Measurements from ENCODE around the gene USF2. TPM values are rescaled to one million over a fixed set of nuclear protein-coding genes. Genes with fewer than 3 reads are reported as not detected.

The USF2 gene
- total RNA-seq, 1 donor from 2014 or later, result 236 TPM

DNA sequence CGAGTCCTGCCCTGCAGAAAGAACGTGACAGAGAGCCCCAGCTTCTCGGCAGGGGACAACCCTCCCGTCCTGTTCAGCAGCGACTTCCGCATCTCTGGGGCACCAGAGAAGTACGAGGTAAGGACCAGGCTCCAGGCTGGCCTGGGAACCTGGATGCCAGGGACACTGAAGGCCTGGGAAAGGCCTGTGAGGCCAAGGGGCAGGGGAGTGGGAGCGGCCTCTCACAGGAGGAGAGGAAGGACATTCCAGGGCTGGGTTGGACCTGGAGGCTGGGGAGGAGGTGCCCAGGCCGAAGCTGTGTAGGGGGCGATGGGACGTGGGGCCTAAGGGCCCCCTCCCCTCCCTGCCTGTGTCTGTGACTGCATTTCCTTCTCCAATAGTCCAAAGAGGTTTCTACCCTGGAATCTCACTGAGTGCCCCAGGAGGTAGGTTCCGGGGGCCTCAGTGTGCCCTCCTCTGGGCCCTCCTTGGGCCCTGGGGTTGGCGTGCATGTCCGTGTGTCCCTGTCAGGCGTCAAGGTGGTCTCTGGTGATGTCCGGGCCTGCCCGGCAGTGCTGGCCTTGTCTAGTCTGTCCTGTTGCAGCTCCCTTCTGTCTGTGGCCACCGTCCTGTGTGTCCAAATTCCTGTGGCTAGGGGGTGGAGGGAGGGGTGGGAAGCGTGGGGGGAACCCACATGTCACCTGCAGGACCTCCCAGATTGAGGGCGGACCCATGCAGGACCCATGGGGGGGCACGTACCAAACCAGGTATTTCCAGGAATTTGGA is 43.3 kb downstream of the USF2 start:
- H3K4me3 Mint-ChIP-seq, result no peak overlapping the region
- POLR2A ChIA-PET, result interaction anchor here (0.6 to 1.7 kb wide), 7 partner anchors 11 to 380 kb away, joined by 3 to 6 read pairs (median 4); partner anchors contain the start of gene FFAR1
- ATAC-seq (ENCODE audit: low read depth), result no peak

DNA sequence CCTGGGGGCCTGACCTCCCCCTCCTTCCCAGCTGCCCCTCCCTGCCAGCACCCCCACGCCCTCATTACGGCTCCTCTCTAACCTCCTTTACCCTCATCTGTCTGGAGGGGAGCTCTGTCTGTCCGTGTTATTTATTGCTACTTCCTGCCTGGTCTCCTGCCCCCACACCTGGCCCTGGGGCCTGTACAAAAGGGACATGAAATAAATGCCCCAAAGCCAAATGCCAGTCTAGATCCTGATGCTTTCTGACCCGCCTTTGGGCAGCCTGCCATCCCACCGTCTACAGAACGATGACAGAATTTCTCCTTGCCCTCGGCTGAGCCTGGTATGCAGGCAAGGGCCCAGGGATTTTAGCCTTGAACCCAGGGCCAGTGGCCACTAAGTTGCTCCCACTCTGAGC is 44.8 kb downstream of the USF2 start:
- CTCF ChIA-PET, result interaction anchor here (1.2 kb wide), 1 partner anchor 182 kb away, joined by 4 read pairs; no protein-coding TSS in a partner anchor

More for the DNA sequence above, 43.3 kb downstream of the USF2 start:
- H3K4me1 Mint-ChIP-seq, result peaks cover 72% of the 10 kb centered on the region
- CTCF ChIA-PET, result no interaction called here
- no peak for DNase-seq
- H3K36me3 Mint-ChIP-seq (ENCODE audit: low read depth), result no peaks in the 10 kb centered on the region
- TF ChIP-seq, protein P1, sequence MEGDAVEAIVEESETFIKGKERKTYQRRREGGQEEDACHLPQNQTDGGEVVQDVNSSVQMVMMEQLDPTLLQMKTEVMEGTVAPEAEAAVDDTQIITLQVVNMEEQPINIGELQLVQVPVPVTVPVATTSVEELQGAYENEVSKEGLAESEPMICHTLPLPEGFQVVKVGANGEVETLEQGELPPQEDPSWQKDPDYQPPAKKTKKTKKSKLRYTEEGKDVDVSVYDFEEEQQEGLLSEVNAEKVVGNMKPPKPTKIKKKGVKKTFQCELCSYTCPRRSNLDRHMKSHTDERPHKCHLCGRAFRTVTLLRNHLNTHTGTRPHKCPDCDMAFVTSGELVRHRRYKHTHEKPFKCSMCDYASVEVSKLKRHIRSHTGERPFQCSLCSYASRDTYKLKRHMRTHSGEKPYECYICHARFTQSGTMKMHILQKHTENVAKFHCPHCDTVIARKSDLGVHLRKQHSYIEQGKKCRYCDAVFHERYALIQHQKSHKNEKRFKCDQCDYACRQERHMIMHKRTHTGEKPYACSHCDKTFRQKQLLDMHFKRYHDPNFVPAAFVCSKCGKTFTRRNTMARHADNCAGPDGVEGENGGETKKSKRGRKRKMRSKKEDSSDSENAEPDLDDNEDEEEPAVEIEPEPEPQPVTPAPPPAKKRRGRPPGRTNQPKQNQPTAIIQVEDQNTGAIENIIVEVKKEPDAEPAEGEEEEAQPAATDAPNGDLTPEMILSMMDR (IDR thresholded peaks at IDR 0.05), result no peak
- H3K27ac Mint-ChIP-seq, result no peak overlapping the region
- H3K27me3 Mint-ChIP-seq, result no peaks in the 10 kb centered on the region
- intact Hi-C loops (cut with micrococcal nuclease), result no loop called here
- no peaks in the 10 kb centered on the region for H3K9me3 Mint-ChIP-seq

DNA sequence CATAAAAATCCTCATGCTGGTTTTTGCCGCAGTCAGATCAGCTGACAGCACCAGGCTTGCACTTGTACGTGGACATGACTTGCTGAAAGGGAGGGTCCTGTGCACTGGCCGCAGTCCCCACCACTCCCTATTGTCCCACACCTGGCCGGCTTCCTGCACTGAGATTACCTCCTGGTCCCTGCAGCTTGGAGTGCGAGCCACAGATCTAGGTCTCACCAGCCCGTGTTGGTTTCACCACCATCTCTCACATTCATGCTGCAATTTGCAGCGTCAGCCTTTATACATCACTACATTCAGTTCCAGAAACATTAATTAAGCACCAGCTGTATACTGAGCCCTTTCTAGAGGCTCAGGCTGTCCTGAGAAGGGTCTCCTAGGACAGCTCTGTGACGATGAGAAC is 45.3 kb downstream of the USF2 start:
- Mint-ChIP-seq H3K4me3 (no peak overlapping the region), H3K36me3 (ENCODE audit: low read depth) (no peaks in the 10 kb centered on the region), H3K4me1 (peaks cover 70% of the 10 kb centered on the region), H3K9me3 (no peaks in the 10 kb centered on the region), H3K27ac (peak overlapping the region; percentile 50), H3K27me3 (no peaks in the 10 kb centered on the region)
- no peak for DNase-seq
- intact Hi-C loops (cut with micrococcal nuclease), result no loop called here
- TF ChIP-seq, protein P1 (IDR thresholded peaks at IDR 0.05), result no peak
- ChIA-PET POLR2A (interaction anchor here (0.6 to 1.3 kb wide), 8 partner anchors 9 to 286 kb away, joined by 3 to 7 read pairs (median 4); partner anchors contain the start of genes CD22 and FFAR1), CTCF (interaction anchor here (1.2 kb wide), 2 partner anchors 19 to 181 kb away, joined by 3 to 4 read pairs; no protein-coding TSS in a partner anchor)
- no peak for ATAC-seq (ENCODE audit: low read depth)

More for the DNA sequence above, 44.8 kb downstream of the USF2 start:
- Mint-ChIP-seq H3K36me3 (ENCODE audit: low read depth) (no peaks in the 10 kb centered on the region), H3K4me1 (peaks cover 70% of the 10 kb centered on the region), H3K9me3 (no peaks in the 10 kb centered on the region), H3K27me3 (no peaks in the 10 kb centered on the region), H3K27ac (no peak overlapping the region), H3K4me3 (no peak overlapping the region)
- DNase-seq (no peak), ATAC-seq (ENCODE audit: low read depth) (no peak)
- TF ChIP-seq, protein P1 (IDR thresholded peaks at IDR 0.05), result no peak
- intact Hi-C loops (cut with micrococcal nuclease), result no loop called here
- POLR2A ChIA-PET, result interaction anchor here (0.7 to 1.3 kb wide), 7 partner anchors 9 to 149 kb away, joined by 3 to 7 read pairs (median 3); partner anchors contain the start of genes CD22 and FFAR1

DNA sequence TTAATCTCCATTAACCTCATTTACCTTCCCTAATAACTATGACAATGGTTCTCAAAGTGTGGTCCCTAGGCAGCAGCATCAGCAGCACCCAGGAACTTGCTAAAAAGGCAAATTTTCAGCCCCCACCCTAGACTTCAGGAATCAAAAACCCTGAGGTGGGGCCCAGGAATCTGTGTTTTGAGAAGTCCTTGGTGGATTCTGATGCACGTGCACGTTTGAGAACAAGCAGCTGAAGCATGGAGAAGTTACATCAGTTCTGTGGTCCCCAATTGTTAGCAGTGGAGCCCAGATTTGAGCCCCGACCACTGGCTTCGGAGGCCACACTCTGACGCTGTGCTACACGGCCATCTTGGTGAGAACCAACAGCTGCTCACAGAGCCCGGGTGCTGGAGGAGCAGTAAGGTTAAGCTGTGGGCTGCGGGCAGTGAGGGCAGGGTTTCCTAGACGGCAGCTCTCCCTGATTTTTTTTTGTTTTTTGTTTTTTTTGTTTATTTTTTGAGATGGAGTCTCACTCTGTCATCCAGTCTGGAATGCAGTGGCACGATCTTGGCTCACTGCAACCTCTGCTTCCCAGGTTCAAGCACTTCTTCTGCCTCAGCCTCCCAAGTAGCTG is 46.2 kb downstream of the USF2 start:
- intact Hi-C loops (cut with micrococcal nuclease), result no loop called here
- TF ChIP-seq, protein P1 (IDR thresholded peaks at IDR 0.05), result no peak
- ChIA-PET POLR2A (interaction anchor here (0.6 to 11.0 kb wide), 3 partner anchors 17 to 287 kb away, joined by 4 to 304 read pairs (median 124); partner anchors contain the start of genes CD22 and FFAR1), CTCF (interaction anchor here (0.7 to 1.2 kb wide), 5 partner anchors 8 to 180 kb away, joined by 3 to 4 read pairs (median 3); no protein-coding TSS in a partner anchor)
- Mint-ChIP-seq H3K36me3 (ENCODE audit: low read depth) (no peaks in the 10 kb centered on the region), H3K4me1 (peaks cover 73% of the 10 kb centered on the region), H3K9me3 (no peaks in the 10 kb centered on the region), H3K27ac (peak overlapping the region; percentile 50), H3K4me3 (no peak overlapping the region), H3K27me3 (no peaks in the 10 kb centered on the region)
- no peak for DNase-seq
- ATAC-seq (ENCODE audit: low read depth), result no peak

All from activated B cell treated with CpG ODN at 0.5 μM for 24 hours (primary cell).